GM23338 (cell line): ENCODE measurements around the gene TIMP4. TPM values are rescaled to one million over a fixed set of nuclear protein-coding genes. Genes with fewer than 3 reads are reported as not detected.

Experiments
- ATAC-seq: fragments of 200-7000 bp; cut with Tn5 transposase; 3 replicates; pipeline ENCODE4 v1.9.1; 2020
- DNase-seq: peaks from one replicate; pipeline ENCODE4 v3.0.0-alpha.2; 2015; ENCODE audit warnings: low spot score
- H2AFZ ChIP-seq: fragments of 200-600 bp; sonication (generic); 2 replicates; pipeline ENCODE4 v1.8.0; 2016; ENCODE audit warnings: antibody characterized with exemption, mild to moderate bottlenecking, moderate library complexity
- H3F3A ChIP-seq: fragments of 200-600 bp; sonication (generic); replicated peaks from 2 replicates; pipeline ENCODE4 v1.8.0; 2017; ENCODE audit warnings: antibody characterized with exemption, mixed run types, low read depth
- H3K27ac ChIP-seq: fragments of 200-600 bp; sonication (generic); 2 replicates; pipeline ENCODE4 v1.6.1; 2016; ENCODE audit warnings: low read depth
- H3K27me3 ChIP-seq: fragments of 200-600 bp; sonication (generic); 2 replicates; pipeline ENCODE4 v1.8.0; 2016; ENCODE audit warnings: mild to moderate bottlenecking, mixed run types, moderate library complexity; ENCODE audit not compliant: insufficient read depth
- H3K36me3 ChIP-seq: fragments of 200-600 bp; sonication (generic); 2 replicates; pipeline ENCODE4 v1.8.0; 2016; ENCODE audit warnings: mild to moderate bottlenecking; ENCODE audit not compliant: insufficient read depth
- H3K4me1 ChIP-seq: fragments of 200-600 bp; sonication (generic); 2 replicates; pipeline ENCODE4 v1.8.0; 2016; ENCODE audit warnings: mild to moderate bottlenecking, moderate library complexity; ENCODE audit not compliant: insufficient read depth
- H3K4me2 ChIP-seq: fragments of 200-600 bp; sonication (generic); 2 replicates; pipeline ENCODE4 v1.7.1; 2017; ENCODE audit warnings: mixed run types
- H3K4me3 ChIP-seq: fragments of 200-600 bp; sonication (generic); 2 replicates; pipeline ENCODE4 v1.6.1; 2016; ENCODE audit warnings: mixed run types
- H3K79me2 ChIP-seq: fragments of 200-600 bp; sonication (generic); replicated peaks from 2 replicates; pipeline ENCODE4 v1.8.0; 2017; ENCODE audit warnings: mild to moderate bottlenecking; ENCODE audit not compliant: insufficient read depth
- H3K9me2 ChIP-seq: fragments of 200-600 bp; sonication (generic); 2 replicates; pipeline ENCODE4 v1.8.0; 2017; ENCODE audit not compliant: insufficient read depth
- H4K20me1 ChIP-seq: fragments of 200-600 bp; sonication (generic); replicated peaks from 2 replicates; pipeline ENCODE4 v1.8.0; 2017; ENCODE audit warnings: mild to moderate bottlenecking; ENCODE audit not compliant: insufficient read depth
- H3K27ac Mint-ChIP-seq: 2 replicates; pipeline ENCODE4 v1.8.0; 2020; ENCODE audit warnings: inconsistent platforms, mild to moderate bottlenecking, moderate library complexity, mixed read lengths
- H3K27me3 Mint-ChIP-seq: 3 replicates; pipeline ENCODE4 v1.8.0; 2022; ENCODE audit warnings: low read depth, mild to moderate bottlenecking, moderate library complexity, mixed read lengths, inconsistent platforms; ENCODE audit not compliant: insufficient read depth, poor library complexity
- H3K36me3 Mint-ChIP-seq: 3 replicates; pipeline ENCODE4 v1.8.0; 2021; ENCODE audit warnings: low read depth, mild to moderate bottlenecking, inconsistent platforms, moderate library complexity, mixed read lengths
- H3K4me1 Mint-ChIP-seq: 3 replicates; pipeline ENCODE4 v1.8.0; 2020; ENCODE audit warnings: mild to moderate bottlenecking, inconsistent platforms, mixed read lengths
- H3K4me3 Mint-ChIP-seq: 3 replicates; pipeline ENCODE4 v1.8.0; 2021; ENCODE audit warnings: moderate library complexity, mild to moderate bottlenecking, inconsistent platforms, mixed read lengths
- H3K9me3 Mint-ChIP-seq: 3 replicates; pipeline ENCODE4 v1.8.0; 2020; ENCODE audit warnings: moderate library complexity, mild to moderate bottlenecking, inconsistent platforms, mixed read lengths
- ETS1 ChIP-seq: IDR thresholded peaks from 2 replicates; pipeline ENCODE4 v1.6.1; 2016; ENCODE audit warnings: antibody characterized with exemption
- EZH2 ChIP-seq: fragments of 200-600 bp; sonication (generic); IDR thresholded peaks from one replicate; pipeline ENCODE4 v1.8.0; 2017; ENCODE audit warnings: antibody characterized with exemption, mild to moderate bottlenecking, low read depth; ENCODE audit not compliant: unreplicated experiment
- EZH2phosphoT487 ChIP-seq: fragments of 200-600 bp; sonication (generic); IDR thresholded peaks from one replicate; pipeline ENCODE4 v1.8.1; 2018; ENCODE audit warnings: antibody characterized with exemption; ENCODE audit not compliant: unreplicated experiment
- JUNB ChIP-seq: IDR thresholded peaks from one replicate; pipeline ENCODE4 v1.6.1; 2016; ENCODE audit warnings: antibody characterized with exemption; ENCODE audit not compliant: unreplicated experiment
- NANOG ChIP-seq: IDR thresholded peaks from 2 replicates; pipeline ENCODE4 v1.6.1; 2016; ENCODE audit warnings: antibody characterized with exemption, borderline replicate concordance
- POLR2AphosphoS5 ChIP-seq: IDR thresholded peaks from 2 replicates; pipeline ENCODE4 v1.6.1; 2016; ENCODE audit warnings: antibody characterized with exemption, low read depth
- REST ChIP-seq: IDR thresholded peaks from one replicate; pipeline ENCODE4 v1.6.1; 2018; ENCODE audit warnings: antibody characterized with exemption; ENCODE audit not compliant: unreplicated experiment
- ZNF114 ChIP-seq: fragments of 250-450 bp; sonication (Bioruptor Pico); IDR thresholded peaks from 2 replicates; pipeline ENCODE4 v1.5.0; 2020; ENCODE audit warnings: mild to moderate bottlenecking, moderate library complexity
- ZNF331 ChIP-seq: fragments of 250-450 bp; sonication (Bioruptor Pico); IDR thresholded peaks from 2 replicates; pipeline ENCODE4 v1.5.0; 2020; ENCODE audit warnings: low read depth, mild to moderate bottlenecking, moderate library complexity
- polyA plus RNA-seq: library from polyadenylated mRNA; unstranded; fragments of >200 nt; fragmentation: Nextera tagmentation; extraction: Ambion mirVana; gene quantifications from 2 replicates; pipeline ENCODE4 v1.2.1, GENCODE V29; 2016
- total RNA-seq: library from RNA; depleted of rRNA; stranded (reverse); fragments of >200 nt; shearing (Covaris generic); gene quantifications from 2 replicates; pipeline ENCODE4 v1.2.3, GENCODE V29; 2014
- TF ChIP-seq, protein P1 (sequence below): fragments of 250-450 bp; sonication (Bioruptor Pico); IDR thresholded peaks from 2 replicates; pipeline ENCODE4 v1.5.0; 2020; ENCODE audit warnings: mild to moderate bottlenecking, moderate library complexity

TIMP4 gene
- total and polyA plus RNA-seq, 2 experiments from 2014 or later = 6.7 to 11.1 TPM

GRCh38 chr3:12165909-12166308, 7.2 kb upstream of the TIMP4 start:
- Histone ChIP-seq H3K4me1 (no peaks in the 10 kb centered on the region), H3F3A (no peaks in the 10 kb centered on the region), H3K4me2 (no peak overlapping the region), H2AFZ (no peak overlapping the region), H4K20me1 (no peaks in the 10 kb centered on the region), H3K4me3 (no peak overlapping the region), H3K36me3 (0 out of 2 replicates have a peak, but pooled peaks cover 2% of the 10 kb centered on the region), H3K79me2 (no peaks in the 10 kb centered on the region), H3K9me2 (no peaks in the 10 kb centered on the region), H3K27me3 (no peaks in the 10 kb centered on the region), H3K27ac (no peak overlapping the region)
- Mint-ChIP-seq H3K27ac (no peak overlapping the region), H3K36me3 (peaks cover 36% of the 10 kb centered on the region), H3K27me3 (peaks cover 6% of the 10 kb centered on the region), H3K4me1 (peaks cover 14% of the 10 kb centered on the region), H3K4me3 (no peak overlapping the region), H3K9me3 (peaks cover 1% of the 10 kb centered on the region; the same call in 1 of the 3 replicates)
- DNase-seq (no peak), ATAC-seq (no peak)
- no peak for TF ChIP-seq POLR2AphosphoS5
- TF ChIP-seq ZNF331 = no peak
- no peak for TF ChIP-seq EZH2phosphoT487
- TF ChIP-seq EZH2 = no peak
- TF ChIP-seq REST = no peak
- TF ChIP-seq, protein P1, sequence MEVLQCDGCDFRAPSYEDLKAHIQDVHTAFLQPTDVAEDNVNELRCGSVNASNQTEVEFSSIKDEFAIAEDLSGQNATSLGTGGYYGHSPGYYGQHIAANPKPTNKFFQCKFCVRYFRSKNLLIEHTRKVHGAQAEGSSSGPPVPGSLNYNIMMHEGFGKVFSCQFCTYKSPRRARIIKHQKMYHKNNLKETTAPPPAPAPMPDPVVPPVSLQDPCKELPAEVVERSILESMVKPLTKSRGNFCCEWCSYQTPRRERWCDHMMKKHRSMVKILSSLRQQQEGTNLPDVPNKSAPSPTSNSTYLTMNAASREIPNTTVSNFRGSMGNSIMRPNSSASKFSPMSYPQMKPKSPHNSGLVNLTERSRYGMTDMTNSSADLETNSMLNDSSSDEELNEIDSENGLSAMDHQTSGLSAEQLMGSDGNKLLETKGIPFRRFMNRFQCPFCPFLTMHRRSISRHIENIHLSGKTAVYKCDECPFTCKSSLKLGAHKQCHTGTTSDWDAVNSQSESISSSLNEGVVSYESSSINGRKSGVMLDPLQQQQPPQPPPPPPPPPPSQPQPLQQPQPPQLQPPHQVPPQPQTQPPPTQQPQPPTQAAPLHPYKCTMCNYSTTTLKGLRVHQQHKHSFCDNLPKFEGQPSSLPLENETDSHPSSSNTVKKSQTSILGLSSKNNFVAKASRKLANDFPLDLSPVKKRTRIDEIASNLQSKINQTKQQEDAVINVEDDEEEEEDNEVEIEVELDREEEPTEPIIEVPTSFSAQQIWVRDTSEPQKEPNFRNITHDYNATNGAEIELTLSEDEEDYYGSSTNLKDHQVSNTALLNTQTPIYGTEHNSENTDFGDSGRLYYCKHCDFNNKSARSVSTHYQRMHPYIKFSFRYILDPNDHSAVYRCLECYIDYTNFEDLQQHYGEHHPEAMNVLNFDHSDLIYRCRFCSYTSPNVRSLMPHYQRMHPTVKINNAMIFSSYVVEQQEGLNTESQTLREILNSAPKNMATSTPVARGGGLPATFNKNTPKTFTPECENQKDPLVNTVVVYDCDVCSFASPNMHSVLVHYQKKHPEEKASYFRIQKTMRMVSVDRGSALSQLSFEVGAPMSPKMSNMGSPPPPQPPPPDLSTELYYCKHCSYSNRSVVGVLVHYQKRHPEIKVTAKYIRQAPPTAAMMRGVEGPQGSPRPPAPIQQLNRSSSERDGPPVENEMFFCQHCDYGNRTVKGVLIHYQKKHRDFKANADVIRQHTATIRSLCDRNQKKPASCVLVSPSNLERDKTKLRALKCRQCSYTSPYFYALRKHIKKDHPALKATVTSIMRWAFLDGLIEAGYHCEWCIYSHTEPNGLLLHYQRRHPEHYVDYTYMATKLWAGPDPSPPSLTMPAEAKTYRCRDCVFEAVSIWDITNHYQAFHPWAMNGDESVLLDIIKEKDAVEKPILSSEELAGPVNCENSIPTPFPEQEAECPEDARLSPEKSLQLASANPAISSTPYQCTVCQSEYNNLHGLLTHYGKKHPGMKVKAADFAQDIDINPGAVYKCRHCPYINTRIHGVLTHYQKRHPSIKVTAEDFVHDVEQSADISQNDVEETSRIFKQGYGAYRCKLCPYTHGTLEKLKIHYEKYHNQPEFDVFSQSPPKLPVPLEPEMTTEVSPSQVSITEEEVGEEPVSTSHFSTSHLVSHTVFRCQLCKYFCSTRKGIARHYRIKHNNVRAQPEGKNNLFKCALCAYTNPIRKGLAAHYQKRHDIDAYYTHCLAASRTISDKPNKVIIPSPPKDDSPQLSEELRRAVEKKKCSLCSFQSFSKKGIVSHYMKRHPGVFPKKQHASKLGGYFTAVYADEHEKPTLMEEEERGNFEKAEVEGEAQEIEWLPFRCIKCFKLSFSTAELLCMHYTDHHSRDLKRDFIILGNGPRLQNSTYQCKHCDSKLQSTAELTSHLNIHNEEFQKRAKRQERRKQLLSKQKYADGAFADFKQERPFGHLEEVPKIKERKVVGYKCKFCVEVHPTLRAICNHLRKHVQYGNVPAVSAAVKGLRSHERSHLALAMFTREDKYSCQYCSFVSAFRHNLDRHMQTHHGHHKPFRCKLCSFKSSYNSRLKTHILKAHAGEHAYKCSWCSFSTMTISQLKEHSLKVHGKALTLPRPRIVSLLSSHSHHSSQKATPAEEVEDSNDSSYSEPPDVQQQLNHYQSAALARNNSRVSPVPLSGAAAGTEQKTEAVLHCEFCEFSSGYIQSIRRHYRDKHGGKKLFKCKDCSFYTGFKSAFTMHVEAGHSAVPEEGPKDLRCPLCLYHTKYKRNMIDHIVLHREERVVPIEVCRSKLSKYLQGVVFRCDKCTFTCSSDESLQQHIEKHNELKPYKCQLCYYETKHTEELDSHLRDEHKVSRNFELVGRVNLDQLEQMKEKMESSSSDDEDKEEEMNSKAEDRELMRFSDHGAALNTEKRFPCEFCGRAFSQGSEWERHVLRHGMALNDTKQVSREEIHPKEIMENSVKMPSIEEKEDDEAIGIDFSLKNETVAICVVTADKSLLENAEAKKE = no peak
- TF ChIP-seq ZNF114 (CRISPR knock-in tag) = no peak
- no peak for TF ChIP-seq NANOG
- no peak for TF ChIP-seq JUNB
- no peak for TF ChIP-seq ETS1
